ENCODE results near the gene TANGO6.

TANGO6 gene

GRCh38 chr16:68869492-68870088 is 26.3 kb downstream of the TANGO6 start:
- DNase-seq: no peak

GRCh38 chr16:68873635-68874471 is 30.5 kb downstream of the TANGO6 start:
- DNase-seq: no peak

GRCh38 chr16:68875871-68876270 is 32.5 kb downstream of the TANGO6 start:
- DNase-seq: no peak

GRCh38 chr16:68883685-68884084 is 40.4 kb downstream of the TANGO6 start:
- no peak for DNase-seq

GRCh38 chr16:68884401-68884800 is 41.1 kb downstream of the TANGO6 start:
- no peak for DNase-seq

- DNase-seq: no peak
Observed at GRCh38 chr16:68884861-68885720, 41.8 kb downstream of the TANGO6 start.

- no peak for DNase-seq
Observed at GRCh38 chr16:68887107-68887506, 43.8 kb downstream of the TANGO6 start.

GRCh38 chr16:68889508-68890150 is 46.3 kb downstream of the TANGO6 start:
- no peak for DNase-seq

GRCh38 chr16:68892214-68892613 is 48.9 kb downstream of the TANGO6 start:
- no peak for DNase-seq

GRCh38 chr16:68892898-68893297 is 49.6 kb downstream of the TANGO6 start:
- DNase-seq: no peak

GRCh38 chr16:68893710-68894705 is 50.7 kb downstream of the TANGO6 start:
- no peak for DNase-seq

GRCh38 chr16:68894714-68895113 is 51.4 kb downstream of the TANGO6 start:
- DNase-seq: no peak

- DNase-seq: no peak
Observed at GRCh38 chr16:68898026-68898425, 54.7 kb downstream of the TANGO6 start.

GRCh38 chr16:68900009-68900408 is 56.7 kb downstream of the TANGO6 start:
- DNase-seq: no peak

GRCh38 chr16:68902003-68902968 is 59.0 kb downstream of the TANGO6 start:
- DNase-seq: no peak

- no peak for DNase-seq
Observed at GRCh38 chr16:68902969-68903345, 59.6 kb downstream of the TANGO6 start.

GRCh38 chr16:68907297-68907696 is 64.0 kb downstream of the TANGO6 start:
- no peak for DNase-seq

GRCh38 chr16:68907781-68908181 is 64.5 kb downstream of the TANGO6 start:
- DNase-seq: no peak

- no peak for DNase-seq
Observed at GRCh38 chr16:68909099-68909733, 65.9 kb downstream of the TANGO6 start.

- no peak for DNase-seq
Observed at GRCh38 chr16:68910051-68910450, 66.7 kb downstream of the TANGO6 start.
